Gastrocnemius medialis (tissue), 4 donors: ENCODE measurements around the gene TAMALIN. TPM values are rescaled to one million over a fixed set of nuclear protein-coding genes. Genes with fewer than 3 reads are reported as not detected.

ENCODE experiments used
- ATAC-seq, 2 donors: fragments of 150-250 bp; one replicate each; pipeline ENCODE4 v1.9.1; 2016
- DNase-seq, 2 donors: peaks; one replicate each; pipeline ENCODE4 v3.0.0-alpha.2; 2019
- H3K27ac ChIP-seq, 4 donors: fragments of 200-600 bp; sonication (generic); 1 replicate in 1 of 4; 2 replicates in 3 of 4; pipeline ENCODE4 v1.5.1; 2016 to 2018; ENCODE audit warnings: mild to moderate bottlenecking in 2 of 4, moderate library complexity in 1 of 4
- H3K27me3 ChIP-seq, 3 donors: fragments of 200-600 bp; sonication (generic) in 2 of 3; 1 replicate in 1 of 3; 2 replicates in 2 of 3; pipeline versions ENCODE4 v1.5.1 to v1.6.0; 2016 to 2019; ENCODE audit warnings: mild to moderate bottlenecking in 1 of 3, moderate library complexity in 1 of 3
- H3K36me3 ChIP-seq, 2 donors: fragments of 200-600 bp; sonication (generic) in 1 of 2; one replicate each; pipeline ENCODE4 v1.5.1; 2017 to 2018
- H3K4me1 ChIP-seq, 2 donors: fragments of 200-600 bp; sonication (generic) in 1 of 2; one replicate each; pipeline ENCODE4 v1.5.1; 2016 to 2017; ENCODE audit warnings: mild to moderate bottlenecking in 2 of 2
- H3K4me3 ChIP-seq, 4 donors: fragments of 200-600 bp; sonication (generic) in 3 of 4; 1 replicate in 1 of 4; 2 replicates in 3 of 4; pipeline ENCODE4 v1.5.1; 2016 to 2019; ENCODE audit warnings: mild to moderate bottlenecking in 2 of 4
- H3K9me3 ChIP-seq, 3 donors: fragments of 200-600 bp; sonication (generic) in 2 of 3; 1 replicate in 1 of 3; 2 replicates in 2 of 3; pipeline ENCODE4 v1.5.1; 2016 to 2019
- CTCF ChIP-seq, 5 experiments: fragments of 450-650 bp in 3 of 5; fragments of 200-600 bp in 2 of 5; sonication (generic) in 2 of 5; IDR thresholded peaks in 4 of 5; conservative IDR thresholded peaks in 1 of 5; 1 replicate in 4 of 5; 2 replicates in 1 of 5; pipeline ENCODE4 v1.5.1; 2016 to 2019; ENCODE audit warnings: antibody characterized with exemption in 5 of 5, mild to moderate bottlenecking in 3 of 5, moderate library complexity in 3 of 5
- POLR2A ChIP-seq, 2 donors: fragments of 450-650 bp; IDR thresholded peaks; one replicate each; pipeline ENCODE4 v1.6.1; 2017; ENCODE audit warnings: antibody characterized with exemption in 2 of 2, mild to moderate bottlenecking in 2 of 2, moderate library complexity in 2 of 2
- in situ Hi-C, 4 donors: fragments of 200-750 bp; cut with MboI; loops; one replicate each; pipeline versions ENCODE4 v1.15.0 to v1.8.0; 2017; ENCODE audit warnings: low sequenced_read_pairs in 4 of 4
- intact Hi-C: fragments of 100-400 bp; cut with DNase I; formaldehyde crosslinking; loops from one replicate; pipeline ENCODE4 v1.15.1; 2023; ENCODE audit warnings: low total_unique reads
- total RNA-seq, 4 donors: library from RNA; depleted of rRNA; stranded (reverse); fragments of >200 nt; gene quantifications; one replicate each; pipeline versions ENCODE4 v1.1.0 to v1.2.3, GENCODE V29; 2016

TAMALIN gene
- total RNA-seq, 4 donors from 2014 or later: 9.3 to 14.9 (median 11.8) TPM

DNA sequence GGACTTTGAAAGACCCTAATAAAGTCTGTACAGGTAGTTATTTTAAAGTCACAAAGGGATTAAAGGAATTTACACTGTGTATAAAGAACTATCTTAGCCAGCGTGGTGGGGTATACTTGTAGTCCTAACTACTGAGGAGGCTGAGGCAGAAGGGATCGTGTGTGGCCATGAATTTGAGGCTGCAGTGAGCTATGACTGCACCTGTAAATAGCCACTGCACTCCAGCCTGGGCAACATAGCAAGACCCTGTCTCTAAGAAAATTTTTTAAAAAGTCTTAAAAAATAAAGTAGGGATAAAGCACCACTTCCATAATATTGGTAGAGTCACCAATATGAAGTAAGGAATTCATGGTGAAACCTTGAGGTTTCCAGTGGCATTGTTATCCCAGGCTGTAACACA lies 37.1 kb upstream of the TAMALIN start:
- no peak for DNase-seq
- intact Hi-C loops: no loop called here
- H3K4me1 ChIP-seq: peaks cover 33 to 40% of the 10 kb centered on the region in 2 donors
- no peaks in the 10 kb centered on the region for H3K36me3 ChIP-seq
- H3K9me3 ChIP-seq: no peaks in the 10 kb centered on the region
- no peak for TF ChIP-seq POLR2A (IDR thresholded peaks at IDR 0.05)
- TF ChIP-seq CTCF (IDR thresholded peaks at IDR 0.05 in 4 of 5, conservative IDR thresholded peaks at IDR 0.05 in 1 of 5): no peak
- no peak overlapping the region for H3K4me3 ChIP-seq
- no peak for ATAC-seq
- H3K27me3 ChIP-seq: no peaks in the 10 kb centered on the region
- in situ Hi-C loops: loop anchor here in 3 of 4 donors (10.0 kb wide), 2 partner anchors 45 to 75 kb away; no protein-coding TSS in a partner anchor
- H3K27ac ChIP-seq: no peak overlapping the region

DNA sequence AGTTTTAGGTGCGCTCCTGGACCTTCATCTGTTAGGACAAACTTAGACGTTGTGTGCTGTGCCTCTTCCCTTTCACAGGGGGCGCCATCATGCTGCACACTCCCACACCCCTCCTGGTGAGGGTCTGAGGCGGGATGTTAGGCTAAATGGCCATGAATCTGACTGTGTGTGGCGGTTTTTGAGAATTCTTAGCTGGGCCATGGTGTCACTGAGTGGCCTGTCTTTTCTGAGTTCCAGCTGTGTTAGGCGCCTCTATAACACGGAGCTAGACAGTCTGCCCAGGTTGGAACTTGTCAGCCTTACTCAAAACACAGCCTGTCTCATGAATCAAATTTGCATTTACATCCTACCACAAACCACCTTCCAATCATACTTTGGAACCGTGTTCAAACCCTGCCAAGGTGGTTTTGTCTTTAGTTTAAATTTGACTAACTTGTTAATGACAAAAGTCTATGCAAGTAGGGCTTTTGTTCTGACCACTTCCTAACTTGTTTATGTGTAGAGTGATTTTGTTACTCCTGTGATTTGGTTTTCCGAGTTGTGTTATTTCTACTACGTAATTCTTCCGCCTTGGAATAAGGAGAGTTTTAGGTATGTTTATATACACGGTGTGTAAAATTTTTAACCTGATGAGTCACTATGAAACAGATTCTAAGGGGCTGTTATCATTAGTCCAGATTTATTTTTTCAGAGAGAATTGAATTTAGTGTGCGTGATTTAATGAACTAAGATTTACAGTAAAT lies 35.7 kb upstream of the TAMALIN start:
- no peak for DNase-seq
- H3K9me3 ChIP-seq: no peaks in the 10 kb centered on the region
- H3K27ac ChIP-seq: no peak overlapping the region
- ATAC-seq: no peak
- H3K4me1 ChIP-seq: peaks cover 38 to 43% of the 10 kb centered on the region in 2 donors
- peaks cover 0 to 12% of the 10 kb centered on the region in 2 donors for H3K36me3 ChIP-seq
- intact Hi-C loops (no loop called here), in situ Hi-C loops (loop anchor here in 3 of 4 donors (10.0 kb wide), 2 partner anchors 46 to 76 kb away; no protein-coding TSS in a partner anchor)
- no peak overlapping the region for H3K4me3 ChIP-seq
- H3K27me3 ChIP-seq: no peaks in the 10 kb centered on the region
- TF ChIP-seq POLR2A (IDR thresholded peaks at IDR 0.05) (no peak), CTCF (IDR thresholded peaks at IDR 0.05 in 4 of 5, conservative IDR thresholded peaks at IDR 0.05 in 1 of 5) (no peak)

DNA sequence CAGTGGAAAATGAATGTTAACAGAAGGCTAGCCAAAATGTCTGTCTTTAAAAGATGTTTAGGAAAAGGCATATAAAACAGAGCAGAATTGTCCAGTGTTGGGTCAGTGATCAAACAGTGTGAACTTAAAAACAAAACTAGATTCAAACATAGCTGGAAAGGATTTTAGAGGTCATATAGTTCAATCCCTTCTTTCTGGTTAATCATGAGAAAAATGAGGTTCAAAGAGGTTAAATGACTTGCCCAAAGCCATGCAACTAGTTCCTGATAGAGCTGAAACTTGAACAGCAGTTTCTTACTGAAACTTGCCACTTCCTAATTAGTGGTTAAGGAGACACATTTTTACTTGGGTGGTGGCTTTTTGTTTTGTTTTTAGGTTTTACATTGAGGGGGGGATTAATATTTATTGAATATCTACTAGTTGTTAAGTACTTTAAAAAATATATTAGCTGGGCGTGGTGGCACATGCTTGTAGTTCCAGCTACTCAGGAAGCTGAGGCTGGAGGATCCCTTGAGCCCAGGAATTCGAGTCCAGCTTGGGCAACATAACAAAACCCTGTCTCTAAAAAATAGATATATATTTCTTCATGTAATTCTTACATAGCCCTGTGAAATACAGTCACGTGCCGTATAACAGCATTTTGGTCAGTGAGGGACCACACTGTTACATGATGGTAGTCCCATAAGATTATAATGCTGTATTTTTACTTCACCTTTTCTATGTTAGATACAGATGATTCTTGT lies 34.9 kb upstream of the TAMALIN start:
- H3K9me3 ChIP-seq: no peaks in the 10 kb centered on the region
- H3K4me1 ChIP-seq: peaks cover 38 to 43% of the 10 kb centered on the region in 2 donors
- DNase-seq: no peak
- no peak overlapping the region for H3K4me3 ChIP-seq
- no peak for ATAC-seq
- no peak for TF ChIP-seq POLR2A (IDR thresholded peaks at IDR 0.05)
- TF ChIP-seq CTCF (IDR thresholded peaks at IDR 0.05 in 4 of 5, conservative IDR thresholded peaks at IDR 0.05 in 1 of 5): no peak
- peaks cover 0 to 20% of the 10 kb centered on the region in 2 donors for H3K36me3 ChIP-seq
- intact Hi-C loops (no loop called here), in situ Hi-C loops (loop anchor here in 3 of 4 donors (10.0 kb wide), 2 partner anchors 47 to 77 kb away; no protein-coding TSS in a partner anchor)
- H3K27me3 ChIP-seq: no peaks in the 10 kb centered on the region
- peak overlapping the region in 1 of 4 donors; percentile 38 for H3K27ac ChIP-seq

GRCh38 chr12:51972422-51972812 lies 34.3 kb upstream of the TAMALIN start:
- peaks cover 0 to 25% of the 10 kb centered on the region in 2 donors for H3K36me3 ChIP-seq
- peaks cover 38 to 43% of the 10 kb centered on the region in 2 donors for H3K4me1 ChIP-seq
- no peaks in the 10 kb centered on the region for H3K9me3 ChIP-seq
- in situ Hi-C loops (loop anchor here in 3 of 4 donors (10.0 kb wide), 2 partner anchors 48 to 78 kb away; no protein-coding TSS in a partner anchor), intact Hi-C loops (no loop called here)
- no peaks in the 10 kb centered on the region for H3K27me3 ChIP-seq
- H3K4me3 ChIP-seq: no peak overlapping the region
- no peak for DNase-seq
- ATAC-seq: no peak
- TF ChIP-seq POLR2A (IDR thresholded peaks at IDR 0.05) (no peak), CTCF (IDR thresholded peaks at IDR 0.05 in 4 of 5, conservative IDR thresholded peaks at IDR 0.05 in 1 of 5) (no peak)
- peak overlapping the region in 2 of 4 donors; percentile 38 to 42 for H3K27ac ChIP-seq
